ENCODE measurements around the gene TMPRSS2. TPM values are rescaled to one million over a fixed set of nuclear protein-coding genes. Genes with fewer than 3 reads are reported as not detected.
"Not testable (repeated sequence)": the region's sequence is repeated elsewhere in the genome, so short reads cannot be mapped to it uniquely, and the experiment has no call there.

TMPRSS2 gene
- total RNA-seq, 1 donor from 2014 or later: 83.6 TPM

- Histone ChIP-seq H3K4me3 (no peak overlapping the region), H3K4me1 (peaks cover 18% of the 10 kb centered on the region), H3K27me3 (no peaks in the 10 kb centered on the region), H3K36me3 (no peaks in the 10 kb centered on the region), H3K9me3 (no peaks in the 10 kb centered on the region), H3K27ac (no peak overlapping the region)
- DNase-seq: no peak
- intact Hi-C loops (cut with DNase I): no loop called here
- TF ChIP-seq CTCF (IDR thresholded peaks at IDR 0.05): no peak
- ATAC-seq: no peak
These were observed 85.2 kb downstream of the TMPRSS2 start for GRCh38 chr21:41422546-41423304.

- H3K4me1 ChIP-seq: peaks cover 18% of the 10 kb centered on the region
- ATAC-seq; H3K27me3 ChIP-seq; H3K9me3 ChIP-seq; DNase-seq; H3K36me3 ChIP-seq; intact Hi-C loops (cut with DNase I): not testable (repeated sequence)
- peak overlapping the region; percentile 70 for H3K4me3 ChIP-seq
- peak overlapping the region; percentile 93 for H3K27ac ChIP-seq
These were observed 87.0 kb downstream of the TMPRSS2 start for GRCh38 chr21:41420998-41421397.

GRCh38 chr21:41419921-41420862 is 87.8 kb downstream of the TMPRSS2 start:
- DNase-seq (peak; percentile 92), ATAC-seq (peak; percentile 93)
- H3K4me3 ChIP-seq: peak overlapping the region; percentile 70
- no peaks in the 10 kb centered on the region for H3K27me3 ChIP-seq
- intact Hi-C loops (cut with DNase I): no loop called here
- H3K4me1 ChIP-seq: peaks cover 14% of the 10 kb centered on the region
- peak overlapping the region; percentile 93 for H3K27ac ChIP-seq
- no peak for TF ChIP-seq CTCF (IDR thresholded peaks at IDR 0.05)
- no peaks in the 10 kb centered on the region for H3K9me3 ChIP-seq
- no peaks in the 10 kb centered on the region for H3K36me3 ChIP-seq

- peaks cover 14% of the 10 kb centered on the region for H3K4me1 ChIP-seq
- ATAC-seq: no peak
- no peak for DNase-seq
- H3K27me3 ChIP-seq: no peaks in the 10 kb centered on the region
- intact Hi-C loops (cut with DNase I): no loop called here
- TF ChIP-seq CTCF (IDR thresholded peaks at IDR 0.05): no peak
- no peaks in the 10 kb centered on the region for H3K36me3 ChIP-seq
- no peaks in the 10 kb centered on the region for H3K9me3 ChIP-seq
- no peak overlapping the region for H3K4me3 ChIP-seq
- peak overlapping the region; percentile 93 for H3K27ac ChIP-seq
These were observed 88.8 kb downstream of the TMPRSS2 start for GRCh38 chr21:41418956-41419680.

GRCh38 chr21:41418393-41418792 is 89.6 kb downstream of the TMPRSS2 start:
- ATAC-seq (no peak), DNase-seq (no peak)
- intact Hi-C loops (cut with DNase I): no loop called here
- Histone ChIP-seq H3K4me3 (no peak overlapping the region), H3K4me1 (peaks cover 14% of the 10 kb centered on the region), H3K9me3 (no peaks in the 10 kb centered on the region), H3K27me3 (no peaks in the 10 kb centered on the region), H3K27ac (no peak overlapping the region), H3K36me3 (no peaks in the 10 kb centered on the region)
- TF ChIP-seq CTCF (IDR thresholded peaks at IDR 0.05): no peak

GRCh38 chr21:41417505-41417904 is 90.5 kb downstream of the TMPRSS2 start:
- H3K36me3 ChIP-seq; H3K4me3 ChIP-seq; ATAC-seq; intact Hi-C loops (cut with DNase I); H3K27ac ChIP-seq; H3K9me3 ChIP-seq; H3K27me3 ChIP-seq; DNase-seq: not testable (repeated sequence)
- H3K4me1 ChIP-seq: peaks cover 14% of the 10 kb centered on the region

Other genes with a start within 250 kb of the TMPRSS2 start
- 5.2 TPM for gene FAM3B, start 191.4 kb downstream of the TMPRSS2 start, total RNA-seq
- 23.0 TPM for gene MX2, start 146.1 kb downstream of the TMPRSS2 start, total RNA-seq
- 142 TPM for gene MX1, start 81.9 kb downstream of the TMPRSS2 start, total RNA-seq